Stimulated activated CD8-positive, alpha-beta memory T cell treated with anti-CD3 and anti-CD28 coated beads, Interleukin-15, amount 100 ng/mL, for 24 hours (primary cell): Measurements from ENCODE around the gene CIAPIN1.

Experiments used
- DNase-seq: peaks from one replicate; pipeline ENCODE4 v3.0.0-alpha.2; 2020; ENCODE audit warnings: low read depth

Gene CIAPIN1

DNA sequence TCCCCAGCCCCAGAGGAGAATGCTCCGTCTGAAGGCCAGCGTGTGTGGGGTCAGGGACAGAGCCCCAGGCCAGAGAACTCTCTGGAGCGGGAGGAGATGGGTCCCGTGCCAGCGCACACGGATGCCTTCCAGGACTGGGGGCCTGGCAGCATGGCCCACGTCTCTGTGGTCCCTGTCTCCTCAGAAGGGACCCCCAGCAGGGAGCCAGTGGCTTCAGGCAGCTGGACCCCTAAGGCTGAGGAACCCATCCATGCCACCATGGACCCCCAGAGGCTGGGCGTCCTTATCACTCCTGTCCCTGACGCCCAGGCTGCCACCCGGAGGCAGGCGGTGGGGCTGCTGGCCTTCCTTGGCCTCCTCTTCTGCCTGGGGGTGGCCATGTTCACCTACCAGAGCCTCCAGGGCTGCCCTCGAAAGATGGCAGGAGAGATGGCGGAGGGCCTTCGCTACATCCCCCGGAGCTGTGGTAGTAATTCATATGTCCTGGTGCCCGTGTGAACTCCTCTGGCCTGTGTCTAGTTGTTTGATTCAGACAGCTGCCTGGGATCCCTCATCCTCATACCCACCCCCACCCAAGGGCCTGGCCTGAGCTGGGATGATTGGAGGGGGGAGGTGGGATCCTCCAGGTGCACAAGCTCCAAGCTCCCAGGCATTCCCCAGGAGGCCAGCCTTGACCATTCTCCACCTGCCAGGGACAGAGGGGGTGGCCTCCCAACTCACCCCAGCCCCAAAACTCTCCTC is 64.5 kb downstream of the CIAPIN1 start:
- no peak for DNase-seq

DNA sequence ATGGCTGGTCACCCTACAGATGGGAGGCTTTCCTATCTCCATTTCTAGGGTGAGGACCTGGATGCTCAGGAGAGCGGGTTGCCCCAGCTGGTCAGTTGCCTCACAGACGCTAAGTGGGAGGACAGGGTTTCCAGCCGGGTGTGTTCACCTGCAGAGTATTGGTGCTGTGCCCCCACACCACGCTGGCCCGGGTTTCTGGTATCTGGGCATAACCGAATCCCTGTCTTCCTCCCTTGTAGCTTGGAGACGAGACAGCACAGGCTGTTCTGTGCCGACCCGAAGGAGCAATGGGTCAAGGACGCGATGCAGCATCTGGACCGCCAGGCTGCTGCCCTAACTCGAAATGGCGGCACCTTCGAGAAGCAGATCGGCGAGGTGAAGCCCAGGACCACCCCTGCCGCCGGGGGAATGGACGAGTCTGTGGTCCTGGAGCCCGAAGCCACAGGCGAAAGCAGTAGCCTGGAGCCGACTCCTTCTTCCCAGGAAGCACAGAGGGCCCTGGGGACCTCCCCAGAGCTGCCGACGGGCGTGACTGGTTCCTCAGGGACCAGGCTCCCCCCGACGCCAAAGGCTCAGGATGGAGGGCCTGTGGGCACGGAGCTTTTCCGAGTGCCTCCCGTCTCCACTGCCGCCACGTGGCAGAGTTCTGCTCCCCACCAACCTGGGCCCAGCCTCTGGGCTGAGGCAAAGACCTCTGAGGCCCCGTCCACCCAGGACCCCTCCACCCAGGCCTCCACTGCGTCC is 65.2 kb downstream of the CIAPIN1 start:
- no peak for DNase-seq

- DNase-seq: no peak
These were observed 66.3 kb downstream of the CIAPIN1 start for GRCh38 chr16:57380671-57381462.

- DNase-seq: no peak
These were observed 67.6 kb downstream of the CIAPIN1 start for GRCh38 chr16:57379579-57379978.
